GM12878 (cell line): ENCODE measurements around the gene RALBP1. TPM values are rescaled to one million over a fixed set of nuclear protein-coding genes. Genes with fewer than 3 reads are reported as not detected.

Experiments used
- ATAC-seq: fragments of 200-7000 bp; cut with Tn5 transposase; 3 replicates; pipeline ENCODE4 v1.9.1; 2020; ENCODE audit warnings: mild to moderate bottlenecking, moderate library complexity
- BruUV-seq: library from RNA; stranded (reverse); fragments of 400-500 nt; replicated peaks from 2 replicates; lab custom pipeline; 2021; lab: Mats Ljungman, UMichigan
- CTCF ChIA-PET: fragments of 300-600 bp; sonication (Branson Sonifier 250); formaldehyde crosslinking; extraction: SDS; loops from one replicate; lab custom pipeline; 2021; ENCODE audit warnings: inconsistent platforms; lab: Yijun Ruan, JAX
- POLR2A ChIA-PET: fragments of 350-600 bp; formaldehyde crosslinking; extraction: SDS; loops from one replicate; lab custom pipeline; 2021; ENCODE audit warnings: inconsistent platforms; lab: Charles Lee
- RAD21 ChIA-PET: fragments of 300-600 bp; sonication (Branson Sonifier 250); formaldehyde crosslinking; loops from one replicate; lab custom pipeline; 2023; ENCODE audit warnings: antibody characterized with exemption; ENCODE audit not compliant: unreplicated experiment; lab: Charles Lee
- SMC1A ChIA-PET: fragments of 300-600 bp; sonication (Branson Sonifier 250); formaldehyde crosslinking; loops from one replicate; lab custom pipeline; 2023; ENCODE audit not compliant: unreplicated experiment, uncharacterized antibody; lab: Charles Lee
- DNase-seq: peaks from one replicate; pipeline ENCODE4 v3.0.0-alpha.2; 2011; ENCODE audit warnings: low read depth, low spot score
- FAIRE-seq: peaks from 3 replicates; lab custom pipeline; 2011; peaks lifted over from hg19 to GRCh38; lab: Jason Lieb, UNC
- H2AFZ ChIP-seq: 2 replicates; pipeline ENCODE4 v1.6.0; 2011; ENCODE audit warnings: low read depth, low read length, control low read depth; ENCODE audit not compliant: control insufficient read depth
- H3K27ac ChIP-seq: 2 replicates; pipeline ENCODE4 v1.5.1; 2011; ENCODE audit warnings: control low read depth; ENCODE audit not compliant: control insufficient read depth, insufficient read depth
- H3K27me3 ChIP-seq, 2 experiments: replicated peaks in 1 of 2; 2 replicates each; pipeline versions ENCODE4 v1.6.0 to v1.6.1; 2011; ENCODE audit warnings: low read length in 1 of 2; ENCODE audit not compliant: control insufficient read depth in 2 of 2, insufficient read depth in 2 of 2
- H3K36me3 ChIP-seq, 2 experiments: 2 replicates each; pipeline ENCODE4 v1.5.1; 2011; ENCODE audit warnings: low read length in 1 of 2; ENCODE audit not compliant: control insufficient read depth in 2 of 2, insufficient read depth in 2 of 2
- H3K4me1 ChIP-seq: 2 replicates; pipeline ENCODE4 v1.6.1; 2011; ENCODE audit warnings: mild to moderate bottlenecking, low read length, moderate library complexity, mixed read lengths; ENCODE audit not compliant: control insufficient read depth, insufficient read depth
- H3K4me2 ChIP-seq: 2 replicates; pipeline ENCODE4 v1.6.0; 2011; ENCODE audit warnings: control low read depth; ENCODE audit not compliant: control insufficient read depth, insufficient read depth
- H3K4me3 ChIP-seq: fragments of 200-600 bp; sonication (generic); 2 replicates; pipeline ENCODE4 v1.5.1; 2016
- H3K79me2 ChIP-seq: 2 replicates; pipeline ENCODE4 v1.6.0; 2011; ENCODE audit warnings: low read length; ENCODE audit not compliant: control insufficient read depth, insufficient read depth
- H3K9ac ChIP-seq: 2 replicates; pipeline ENCODE4 v1.8.0; 2011; ENCODE audit warnings: low read length, control low read depth, mixed read lengths; ENCODE audit not compliant: control insufficient read depth, insufficient read depth
- H3K9me3 ChIP-seq: replicated peaks from 3 replicates; pipeline ENCODE4 v1.5.1; 2011; ENCODE audit warnings: mild to moderate bottlenecking, low read length; ENCODE audit not compliant: control insufficient read depth, insufficient read depth
- H4K20me1 ChIP-seq: 2 replicates; pipeline ENCODE4 v1.6.0; 2011; ENCODE audit not compliant: control insufficient read depth, insufficient read depth
- BACH1 ChIP-seq: fragments of 450-650 bp; IDR thresholded peaks from 2 replicates; pipeline ENCODE4 v1.6.1; 2017; ENCODE audit warnings: mild to moderate bottlenecking, borderline replicate concordance
- BCL11A ChIP-seq: IDR thresholded peaks from 2 replicates; pipeline ENCODE4 v1.6.1; 2011; ENCODE audit warnings: low read depth, low read length
- BHLHE40 ChIP-seq, 2 experiments: fragments of 450-650 bp in 1 of 2; IDR thresholded peaks; 2 replicates each; pipeline ENCODE4 v1.6.1; 2011 to 2017; ENCODE audit warnings: low read depth in 2 of 2, borderline replicate concordance in 1 of 2, improper control_type of control experiment in 1 of 2, low read length in 1 of 2, mild to moderate bottlenecking in 1 of 2
- CEBPB ChIP-seq, 2 experiments: fragments of 150-350 bp in 1 of 2; IDR thresholded peaks; 2 replicates each; pipeline ENCODE4 v1.6.1; 2012 to 2014; ENCODE audit warnings: low read depth in 2 of 2, low read length in 2 of 2, borderline replicate concordance in 1 of 2, inconsistent platforms in 1 of 2
- CHD1 ChIP-seq: IDR thresholded peaks from 2 replicates; pipeline ENCODE4 v1.6.1; 2012; ENCODE audit warnings: low read depth, low read length, improper control_type of control experiment
- CHD2 ChIP-seq: IDR thresholded peaks from 2 replicates; pipeline ENCODE4 v1.6.1; 2011; ENCODE audit warnings: low read depth, low read length, improper control_type of control experiment, borderline replicate concordance
- CHD4 ChIP-seq: fragments of 200-600 bp; sonication (generic); IDR thresholded peaks from 2 replicates; pipeline ENCODE4 v1.6.1; 2016; ENCODE audit warnings: mild to moderate bottlenecking
- ETV6 ChIP-seq, 2 experiments: fragments of 450-650 bp in 1 of 2; IDR thresholded peaks in 1 of 2; conservative IDR thresholded peaks in 1 of 2; 2 replicates each; pipeline ENCODE4 v1.6.1; 2014; ENCODE audit warnings: antibody characterized with exemption in 1 of 2, borderline replicate concordance in 1 of 2, low read depth in 1 of 2, mild to moderate bottlenecking in 1 of 2, moderate library complexity in 1 of 2
- FOS ChIP-seq: IDR thresholded peaks from 3 replicates; pipeline ENCODE4 v1.6.1; 2011; ENCODE audit warnings: borderline replicate concordance; ENCODE audit not compliant: insufficient read length; ENCODE audit errors: extremely low read depth
- MEF2A ChIP-seq: IDR thresholded peaks from 2 replicates; pipeline ENCODE4 v1.6.1; 2011; ENCODE audit warnings: low read depth, mild to moderate bottlenecking, low read length, moderate library complexity; ENCODE audit not compliant: insufficient read depth
- MEF2B ChIP-seq: fragments of 450-650 bp; IDR thresholded peaks from 2 replicates; pipeline ENCODE4 v1.6.1; 2018; ENCODE audit warnings: mild to moderate bottlenecking, moderate library complexity; ENCODE audit not compliant: partially characterized antibody, poor library complexity, severe bottlenecking
- MXI1 ChIP-seq: fragments of 150-350 bp; IDR thresholded peaks from 2 replicates; pipeline ENCODE4 v1.6.1; 2011; ENCODE audit warnings: low read depth, mild to moderate bottlenecking, inconsistent platforms, low read length, improper control_type of control experiment
- NFIC ChIP-seq: IDR thresholded peaks from 2 replicates; pipeline ENCODE4 v1.6.1; 2012; ENCODE audit warnings: low read depth, mild to moderate bottlenecking, inconsistent platforms, low read length, moderate library complexity
- NKRF ChIP-seq: fragments of 450-650 bp; conservative IDR thresholded peaks from 2 replicates; pipeline ENCODE4 v1.6.1; 2017; ENCODE audit warnings: mild to moderate bottlenecking, moderate library complexity
- NR2C1 ChIP-seq: fragments of 450-650 bp; IDR thresholded peaks from 2 replicates; pipeline ENCODE4 v1.6.1; 2017; ENCODE audit warnings: antibody characterized with exemption, mild to moderate bottlenecking, moderate library complexity
- PAX8 ChIP-seq: fragments of 450-650 bp; IDR thresholded peaks from 2 replicates; pipeline ENCODE4 v1.6.1; 2017; ENCODE audit warnings: mild to moderate bottlenecking, moderate library complexity
- POU2F2 ChIP-seq: IDR thresholded peaks from 3 replicates; pipeline ENCODE4 v1.6.1; 2011; ENCODE audit warnings: low read depth, mild to moderate bottlenecking, low read length, borderline replicate concordance
- RELA ChIP-seq: fragments of 450-650 bp; IDR thresholded peaks from 2 replicates; pipeline ENCODE4 v1.8.0; 2014; ENCODE audit warnings: borderline replicate concordance; ENCODE audit not compliant: partially characterized antibody
- RUNX3 ChIP-seq: IDR thresholded peaks from 2 replicates; pipeline ENCODE4 v1.6.1; 2012; ENCODE audit warnings: low read length, inconsistent platforms
- TCF12 ChIP-seq: IDR thresholded peaks from 2 replicates; pipeline ENCODE4 v1.6.1; 2011; ENCODE audit warnings: low read depth, mild to moderate bottlenecking, low read length
- WGBS: methylation state at CpG from one replicate; pipeline ENCODE4 v1.1.6; 2016; ENCODE audit warnings: low lambda C conversion rate; ENCODE audit not compliant: insufficient replicate concordance, insufficient coverage; ENCODE audit errors: missing lambda C conversion rate; 5-methylcytosine and 5-hydroxymethylcytosine counted together
- in situ Hi-C: fragments of 300-500 bp; cut with MboI; formaldehyde crosslinking; loops from 9 replicates; pipeline ENCODE4 v1.14.3; 2018; ENCODE audit warnings: mixed read lengths
- intact Hi-C: fragments of 100-400 bp; cut with micrococcal nuclease; formaldehyde crosslinking; loops from one replicate; pipeline ENCODE4 v1.14.2; 2022; ENCODE audit not compliant: unreplicated experiment
- polyA plus RNA-seq, 11 experiments: library from polyadenylated mRNA; depleted of rRNA in 4 of 11; unstranded in 6 of 11; stranded (reverse) in 5 of 11; fragments of >200 nt; fragmentation: Nextera tagmentation in 4 of 11; fragmentation: Illumina TruSeq in 1 of 11; extraction: Ambion mirVana in 4 of 11; extraction: Trizol in 1 of 11; gene quantifications; 1 replicate in 1 of 11; 2 replicates in 10 of 11; pipeline versions ENCODE4 v1.2.1 to v1.2.3, GENCODE V29; 2011 to 2016; ENCODE audit warnings: inconsistent platforms in 2 of 11, missing spikeins in 2 of 11, low read depth in 1 of 11
- total RNA-seq, 4 experiments: library from RNA; depleted of rRNA in 3 of 4; stranded (reverse); fragments of >200 nt in 3 of 4; fragmentation: Illumina TruSeq in 1 of 4; extraction: Trizol in 1 of 4; gene quantifications; 2 replicates each; pipeline versions ENCODE4 v1.2.1 to v1.2.3, GENCODE V29; 2013 to 2021

Gene RALBP1
- total and polyA plus RNA-seq, 10 of the 15 experiments (the other 5 are each of a cell fraction or from before 2014, with no cell fraction given) = 11.2 to 46.9 (median 41.8) TPM

- FAIRE-seq = no peak
- no peaks in the 10 kb centered on the region for H3K27me3 ChIP-seq
- RAD21 ChIA-PET = no interaction called here
- BruUV-seq = no TSS peak
- ATAC-seq = no peak
- no peak overlapping the region for H3K9ac ChIP-seq
- intact Hi-C loops = no loop called here
- no peak for TF ChIP-seq RUNX3
- no peak for TF ChIP-seq CHD1
- no peak for TF ChIP-seq MXI1
- TF ChIP-seq BHLHE40 (IDR thresholded peaks at IDR 0.05; ENCODE audit: borderline replicate concordance in 1 of 2, low read depth in 2 of 2, low read length in 1 of 2) = no peak
- no peak for TF ChIP-seq RELA
- TF ChIP-seq BACH1 = no peak
- TF ChIP-seq CHD2 = no peak
- TF ChIP-seq CHD4 = no peak
- TF ChIP-seq MEF2A = no peak
- no peak for TF ChIP-seq BCL11A
- TF ChIP-seq MEF2B = no peak
- no peak for TF ChIP-seq FOS
- no peak for TF ChIP-seq NR2C1
- TF ChIP-seq CEBPB (IDR thresholded peaks at IDR 0.05; ENCODE audit: borderline replicate concordance in 1 of 2, low read depth in 2 of 2, low read length in 2 of 2) = no peak
- no peak for TF ChIP-seq TCF12
- no peak for TF ChIP-seq NKRF
- no peak for TF ChIP-seq POU2F2
- no peak for TF ChIP-seq PAX8
- no peak for TF ChIP-seq ETV6 (conservative IDR thresholded peaks at IDR 0.05 in 1 of 2, IDR thresholded peaks at IDR 0.05 in 1 of 2; ENCODE audit: borderline replicate concordance in 1 of 2, low read depth in 1 of 2)
- no peak for TF ChIP-seq NFIC
- H3K79me2 ChIP-seq = no peaks in the 10 kb centered on the region
- no peak overlapping the region for H2AFZ ChIP-seq
- SMC1A ChIA-PET = interaction anchor here (1.4 kb wide), 1 partner anchor 483 kb away, joined by 3 read pairs; no protein-coding TSS in a partner anchor
- DNase-seq = no peak
- in situ Hi-C loops = no loop called here
- no peak overlapping the region for H3K27ac ChIP-seq
- H3K4me2 ChIP-seq = no peak overlapping the region
- no peak overlapping the region for H3K4me3 ChIP-seq
- WGBS = 100% methylated on average over 2 of the region's 2 CpGs
- peaks cover 2 to 14% of the 10 kb centered on the region in 2 experiments for H3K36me3 ChIP-seq
- no peaks in the 10 kb centered on the region for H3K9me3 ChIP-seq
- POLR2A ChIA-PET = interaction anchor here (2.0 kb wide), 1 partner anchor 10 kb away, joined by 5 read pairs; no protein-coding TSS in a partner anchor
- CTCF ChIA-PET = interaction anchor here (2.0 kb wide), 1 partner anchor 9 kb away, joined by 7 read pairs; no protein-coding TSS in a partner anchor
- H3K4me1 ChIP-seq = no peaks in the 10 kb centered on the region
- no peaks in the 10 kb centered on the region for H4K20me1 ChIP-seq
These were observed 90.1 kb downstream of the RALBP1 start for GRCh38 chr18:9565407-9565806.
